Trophoblast cell (in vitro differentiated cells and primary cell): ENCODE measurements around the gene RBM20.

Experiments used
- DNase-seq, 2 donors: peaks; one replicate each; pipeline ENCODE4 v3.0.0-alpha.2; 2016
- H2AFZ ChIP-seq: 2 replicates; pipeline ENCODE4 v1.6.1; 2013; ENCODE audit warnings: low read length, moderate library complexity, mild to moderate bottlenecking; ENCODE audit not compliant: insufficient read depth, poor library complexity
- H2AK5ac ChIP-seq: 2 replicates; pipeline ENCODE4 v1.6.1; 2013; ENCODE audit warnings: mild to moderate bottlenecking, low read length
- H2BK120ac ChIP-seq: 2 replicates; pipeline ENCODE4 v1.6.1; 2013; ENCODE audit warnings: low read length, mild to moderate bottlenecking, moderate library complexity; ENCODE audit not compliant: insufficient read depth, poor library complexity
- H2BK12ac ChIP-seq: 2 replicates; pipeline ENCODE4 v1.6.1; 2013; ENCODE audit warnings: mild to moderate bottlenecking, low read length, moderate library complexity
- H2BK5ac ChIP-seq: 2 replicates; pipeline ENCODE4 v1.6.1; 2013; ENCODE audit warnings: low read length, low read depth, moderate library complexity, mild to moderate bottlenecking; ENCODE audit not compliant: poor library complexity
- H3K14ac ChIP-seq: 2 replicates; pipeline ENCODE4 v1.6.1; 2013; ENCODE audit warnings: mild to moderate bottlenecking, low read length
- H3K18ac ChIP-seq: 2 replicates; pipeline ENCODE4 v1.6.1; 2013; ENCODE audit warnings: mild to moderate bottlenecking, low read length
- H3K23ac ChIP-seq: 2 replicates; pipeline ENCODE4 v1.6.1; 2013; ENCODE audit warnings: low read length
- H3K27ac ChIP-seq: 2 replicates; pipeline ENCODE4 v1.5.1; 2013; ENCODE audit warnings: low read depth, mild to moderate bottlenecking, inconsistent platforms, low read length, moderate library complexity
- H3K27me3 ChIP-seq: 2 replicates; pipeline ENCODE4 v1.6.1; 2013; ENCODE audit warnings: inconsistent platforms, mild to moderate bottlenecking, low read length, moderate library complexity; ENCODE audit not compliant: insufficient read depth
- H3K36me3 ChIP-seq, 2 experiments: 1 replicate in 1 of 2; 2 replicates in 1 of 2; pipeline ENCODE4 v1.6.1; 2013; ENCODE audit warnings: low read length in 2 of 2, mild to moderate bottlenecking in 2 of 2, moderate library complexity in 1 of 2; ENCODE audit not compliant: insufficient read depth in 2 of 2, control insufficient read depth in 1 of 2
- H3K4ac ChIP-seq: 2 replicates; pipeline ENCODE4 v1.6.1; 2013; ENCODE audit warnings: low read depth, mild to moderate bottlenecking, low read length, moderate library complexity
- H3K4me1 ChIP-seq, 2 experiments: 1 replicate in 1 of 2; 2 replicates in 1 of 2; pipeline ENCODE4 v1.6.1; 2013; ENCODE audit warnings: low read length in 2 of 2, mild to moderate bottlenecking in 2 of 2, moderate library complexity in 1 of 2; ENCODE audit not compliant: insufficient read depth in 2 of 2, control insufficient read depth in 1 of 2
- H3K4me2 ChIP-seq: 2 replicates; pipeline ENCODE4 v1.6.1; 2013; ENCODE audit warnings: inconsistent platforms, mild to moderate bottlenecking, low read length, moderate library complexity
- H3K4me3 ChIP-seq: 2 replicates; pipeline ENCODE4 v1.5.1; 2013; ENCODE audit warnings: mild to moderate bottlenecking, low read depth, low read length, inconsistent platforms
- H3K79me1 ChIP-seq: one replicate; pipeline ENCODE4 v1.6.1; 2013; ENCODE audit warnings: low read length
- H3K79me2 ChIP-seq: 2 replicates; pipeline ENCODE4 v1.6.1; 2013; ENCODE audit warnings: low read length, mild to moderate bottlenecking; ENCODE audit not compliant: control insufficient read depth, insufficient read depth, poor library complexity
- H3K9ac ChIP-seq: 2 replicates; pipeline ENCODE4 v1.6.1; 2013; ENCODE audit warnings: mild to moderate bottlenecking, low read length
- H3K9me3 ChIP-seq: 2 replicates; pipeline ENCODE4 v1.6.1; 2013; ENCODE audit warnings: low read depth, mild to moderate bottlenecking, control low read depth, inconsistent platforms, low read length; ENCODE audit not compliant: insufficient read depth
- H4K12ac ChIP-seq: 2 replicates; pipeline ENCODE4 v1.6.1; 2013; ENCODE audit warnings: low read depth, mild to moderate bottlenecking, low read length, moderate library complexity
- H4K8ac ChIP-seq: 2 replicates; pipeline ENCODE4 v1.6.1; 2013; ENCODE audit warnings: low read depth, mild to moderate bottlenecking, low read length, moderate library complexity
- H4K91ac ChIP-seq: one replicate; pipeline ENCODE4 v1.6.1; 2013; ENCODE audit warnings: low read depth, mild to moderate bottlenecking, low read length, moderate library complexity
- WGBS: extraction: QIAGEN DNeasy Blood & Tissue Kit; methylation state at CpG from one replicate; pipeline ENCODE4 v1.1.7; 2013; ENCODE audit warnings: missing lambda C conversion rate; ENCODE audit not compliant: insufficient read length, insufficient coverage; ENCODE audit errors: extremely low coverage; 5-methylcytosine and 5-hydroxymethylcytosine counted together

Gene RBM20

GRCh38 chr10:110793886-110794285 is 149.8 kb downstream of the RBM20 start:
- Histone ChIP-seq H3K4me3 (no peak overlapping the region), H3K23ac (no peak overlapping the region), H3K9ac (no peak overlapping the region), H2BK5ac (peak overlapping the region; percentile 85), H3K9me3 (no peaks in the 10 kb centered on the region), H3K4me2 (no peak overlapping the region), H3K18ac (peak overlapping the region; percentile 56), H2BK12ac (peak overlapping the region; percentile 93), H3K14ac (peak overlapping the region; percentile 64), H2AK5ac (no peak overlapping the region), H3K4me1 (peaks cover 17 to 37% of the 10 kb centered on the region in 2 experiments), H3K79me1 (peaks cover 19% of the 10 kb centered on the region), H2BK120ac (peak overlapping the region; percentile 68), H3K36me3 (no peaks in the 10 kb centered on the region), H3K27ac (no peak overlapping the region), H2AFZ (no peak overlapping the region), H4K91ac (peak overlapping the region; percentile 85), H3K79me2 (no peaks in the 10 kb centered on the region), H3K27me3 (no peaks in the 10 kb centered on the region), H3K4ac (peak overlapping the region; percentile 72), H4K12ac (no peak overlapping the region), H4K8ac (peak overlapping the region; percentile 11)
- no peak for DNase-seq
- no CpG with 5 or more reads among the region's 6 CpGs for WGBS

GRCh38 chr10:110794808-110795207 is 150.7 kb downstream of the RBM20 start:
- H3K4me1 ChIP-seq = peaks cover 12 to 31% of the 10 kb centered on the region in 2 experiments
- no peaks in the 10 kb centered on the region for H3K79me2 ChIP-seq
- H3K4me3 ChIP-seq = no peak overlapping the region
- H3K4me2 ChIP-seq = no peak overlapping the region
- H3K27ac ChIP-seq = peak overlapping the region; percentile 22
- no peak overlapping the region for H3K23ac ChIP-seq
- no peak overlapping the region for H2AK5ac ChIP-seq
- H3K4ac ChIP-seq = no peak overlapping the region
- no peak overlapping the region for H4K91ac ChIP-seq
- H2AFZ ChIP-seq = no peak overlapping the region
- no peaks in the 10 kb centered on the region for H3K36me3 ChIP-seq
- H4K8ac ChIP-seq = no peak overlapping the region
- H2BK5ac ChIP-seq = no peak overlapping the region
- no peak overlapping the region for H3K9ac ChIP-seq
- peaks cover 14% of the 10 kb centered on the region for H3K79me1 ChIP-seq
- no peaks in the 10 kb centered on the region for H3K9me3 ChIP-seq
- no peak overlapping the region for H2BK120ac ChIP-seq
- no peak overlapping the region for H2BK12ac ChIP-seq
- no CpG with 5 or more reads among the region's 4 CpGs for WGBS
- H3K14ac ChIP-seq = no peak overlapping the region
- no peak overlapping the region for H4K12ac ChIP-seq
- H3K18ac ChIP-seq = no peak overlapping the region
- no peak for DNase-seq
- H3K27me3 ChIP-seq = no peaks in the 10 kb centered on the region

GRCh38 chr10:110797416-110797815 is 153.3 kb downstream of the RBM20 start:
- Histone ChIP-seq H3K23ac (no peak overlapping the region), H3K4me1 (peaks cover 6 to 23% of the 10 kb centered on the region in 2 experiments), H3K4me2 (peak overlapping the region; percentile 38), H4K8ac (no peak overlapping the region), H4K12ac (no peak overlapping the region), H3K36me3 (no peaks in the 10 kb centered on the region), H3K9me3 (no peaks in the 10 kb centered on the region), H2BK5ac (no peak overlapping the region), H2AFZ (no peak overlapping the region), H2AK5ac (no peak overlapping the region), H3K4ac (no peak overlapping the region), H3K79me1 (peaks cover 12% of the 10 kb centered on the region), H3K9ac (no peak overlapping the region), H3K79me2 (no peaks in the 10 kb centered on the region), H3K18ac (no peak overlapping the region), H2BK120ac (no peak overlapping the region), H3K14ac (no peak overlapping the region), H3K4me3 (no peak overlapping the region), H3K27me3 (no peaks in the 10 kb centered on the region), H4K91ac (no peak overlapping the region), H2BK12ac (no peak overlapping the region), H3K27ac (no peak overlapping the region)
- no peak for DNase-seq
- no CpG with 5 or more reads among the region's 10 CpGs for WGBS

- Histone ChIP-seq H2BK12ac (no peak overlapping the region), H3K4ac (no peak overlapping the region), H2AFZ (no peak overlapping the region), H3K36me3 (no peaks in the 10 kb centered on the region), H3K18ac (no peak overlapping the region), H3K9me3 (no peaks in the 10 kb centered on the region), H3K4me2 (no peak overlapping the region), H3K9ac (no peak overlapping the region), H3K79me2 (no peaks in the 10 kb centered on the region), H3K27me3 (no peaks in the 10 kb centered on the region), H3K14ac (no peak overlapping the region), H2AK5ac (no peak overlapping the region), H2BK120ac (no peak overlapping the region), H4K8ac (no peak overlapping the region), H4K12ac (no peak overlapping the region), H3K79me1 (peaks cover 13% of the 10 kb centered on the region), H3K4me3 (no peak overlapping the region), H4K91ac (no peak overlapping the region), H3K23ac (no peak overlapping the region), H2BK5ac (no peak overlapping the region), H3K4me1 (peaks cover 6 to 20% of the 10 kb centered on the region in 2 experiments), H3K27ac (no peak overlapping the region)
- DNase-seq = no peak
- WGBS = no CpG with 5 or more reads among the region's 2 CpGs
Measured at GRCh38 chr10:110798340-110798739, 154.2 kb downstream of the RBM20 start.
